Astrocyte (in vitro differentiated cells and primary cell): Measurements from ENCODE around the gene GADL1.

Experiments used
- EZH2 ChIP-seq: IDR thresholded peaks from 2 replicates; pipeline ENCODE4 v1.6.1; 2012; ENCODE audit warnings: mild to moderate bottlenecking, low read length, inconsistent platforms; ENCODE audit not compliant: insufficient read depth
- TF ChIP-seq, protein P1 (sequence below): IDR thresholded peaks from 2 replicates; pipeline ENCODE4 v1.5.1; 2011; ENCODE audit warnings: low read depth, mild to moderate bottlenecking, inconsistent platforms, low read length, moderate library complexity; ENCODE audit not compliant: insufficient read depth

DNA sequence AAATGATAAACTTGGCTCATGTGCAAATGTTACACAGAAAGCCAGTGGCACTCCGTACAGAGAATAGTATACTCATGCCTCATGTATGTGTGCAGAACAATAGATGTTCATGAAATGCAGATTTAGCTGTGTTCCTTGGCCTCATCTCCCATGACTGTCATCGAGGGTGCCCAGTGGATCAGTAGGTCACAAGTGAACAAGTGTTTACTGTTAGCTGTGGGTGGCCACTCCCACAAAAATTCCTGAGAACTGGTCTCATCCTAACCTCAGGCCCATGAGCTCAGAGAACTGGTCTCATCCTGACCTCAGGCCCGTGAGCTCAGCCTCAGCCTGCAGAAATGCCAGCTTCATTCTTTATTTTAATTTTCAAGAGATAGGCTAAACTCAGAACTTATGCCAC lies 124.1 kb downstream of the GADL1 start:
- TF ChIP-seq, protein P1, sequence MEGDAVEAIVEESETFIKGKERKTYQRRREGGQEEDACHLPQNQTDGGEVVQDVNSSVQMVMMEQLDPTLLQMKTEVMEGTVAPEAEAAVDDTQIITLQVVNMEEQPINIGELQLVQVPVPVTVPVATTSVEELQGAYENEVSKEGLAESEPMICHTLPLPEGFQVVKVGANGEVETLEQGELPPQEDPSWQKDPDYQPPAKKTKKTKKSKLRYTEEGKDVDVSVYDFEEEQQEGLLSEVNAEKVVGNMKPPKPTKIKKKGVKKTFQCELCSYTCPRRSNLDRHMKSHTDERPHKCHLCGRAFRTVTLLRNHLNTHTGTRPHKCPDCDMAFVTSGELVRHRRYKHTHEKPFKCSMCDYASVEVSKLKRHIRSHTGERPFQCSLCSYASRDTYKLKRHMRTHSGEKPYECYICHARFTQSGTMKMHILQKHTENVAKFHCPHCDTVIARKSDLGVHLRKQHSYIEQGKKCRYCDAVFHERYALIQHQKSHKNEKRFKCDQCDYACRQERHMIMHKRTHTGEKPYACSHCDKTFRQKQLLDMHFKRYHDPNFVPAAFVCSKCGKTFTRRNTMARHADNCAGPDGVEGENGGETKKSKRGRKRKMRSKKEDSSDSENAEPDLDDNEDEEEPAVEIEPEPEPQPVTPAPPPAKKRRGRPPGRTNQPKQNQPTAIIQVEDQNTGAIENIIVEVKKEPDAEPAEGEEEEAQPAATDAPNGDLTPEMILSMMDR = no peak
- TF ChIP-seq EZH2 = no peak
